ENCODE results near the gene LAMA3. TPM values are rescaled to one million over a fixed set of nuclear protein-coding genes. Genes with fewer than 3 reads are reported as not detected.

Gene LAMA3
- total and polyA plus RNA-seq, 2 experiments from 2014 or later = 3.9 to 4.9 TPM

- H3K9me2 ChIP-seq (ENCODE audit: insufficient read depth) = peaks cover 10% of the 10 kb centered on the region; the same call in 1 of the 2 replicates
- no peak for ATAC-seq
- H3K4me2 ChIP-seq = no peak overlapping the region
- DNase-seq (ENCODE audit: low spot score) = no peak
- no peaks in the 10 kb centered on the region for H3K36me3 ChIP-seq (ENCODE audit: insufficient read depth)
- Mint-ChIP-seq H3K4me1 (no peaks in the 10 kb centered on the region; the same call in 2 of the 3 replicates), H3K36me3 (ENCODE audit: low read depth) (no peaks in the 10 kb centered on the region), H3K4me3 (no peak overlapping the region), H3K27me3 (ENCODE audit: insufficient read depth, low read depth, poor library complexity) (peaks cover 4% of the 10 kb centered on the region), H3K27ac (no peak overlapping the region), H3K9me3 (no peaks in the 10 kb centered on the region)
- no peaks in the 10 kb centered on the region for H3K27me3 ChIP-seq (ENCODE audit: insufficient read depth)
- H2AFZ ChIP-seq = no peak overlapping the region
- no peak overlapping the region for H3K4me3 ChIP-seq
- H3K27ac ChIP-seq (ENCODE audit: low read depth) = no peak overlapping the region
- no peaks in the 10 kb centered on the region for H3K79me2 ChIP-seq (replicated peaks; ENCODE audit: insufficient read depth)
- no peaks in the 10 kb centered on the region for H4K20me1 ChIP-seq (replicated peaks; ENCODE audit: insufficient read depth)
- 0 out of 2 replicates have a peak, but pooled peaks cover 3% of the 10 kb centered on the region for H3F3A ChIP-seq (replicated peaks; ENCODE audit: low read depth)
- TF ChIP-seq, protein P1, sequence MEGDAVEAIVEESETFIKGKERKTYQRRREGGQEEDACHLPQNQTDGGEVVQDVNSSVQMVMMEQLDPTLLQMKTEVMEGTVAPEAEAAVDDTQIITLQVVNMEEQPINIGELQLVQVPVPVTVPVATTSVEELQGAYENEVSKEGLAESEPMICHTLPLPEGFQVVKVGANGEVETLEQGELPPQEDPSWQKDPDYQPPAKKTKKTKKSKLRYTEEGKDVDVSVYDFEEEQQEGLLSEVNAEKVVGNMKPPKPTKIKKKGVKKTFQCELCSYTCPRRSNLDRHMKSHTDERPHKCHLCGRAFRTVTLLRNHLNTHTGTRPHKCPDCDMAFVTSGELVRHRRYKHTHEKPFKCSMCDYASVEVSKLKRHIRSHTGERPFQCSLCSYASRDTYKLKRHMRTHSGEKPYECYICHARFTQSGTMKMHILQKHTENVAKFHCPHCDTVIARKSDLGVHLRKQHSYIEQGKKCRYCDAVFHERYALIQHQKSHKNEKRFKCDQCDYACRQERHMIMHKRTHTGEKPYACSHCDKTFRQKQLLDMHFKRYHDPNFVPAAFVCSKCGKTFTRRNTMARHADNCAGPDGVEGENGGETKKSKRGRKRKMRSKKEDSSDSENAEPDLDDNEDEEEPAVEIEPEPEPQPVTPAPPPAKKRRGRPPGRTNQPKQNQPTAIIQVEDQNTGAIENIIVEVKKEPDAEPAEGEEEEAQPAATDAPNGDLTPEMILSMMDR (conservative IDR thresholded peaks at IDR 0.05; ENCODE audit: low read depth in 2 of 2) = no peak
- TF ChIP-seq ZNF114 (CRISPR knock-in tag; IDR thresholded peaks at IDR 0.05) (no peak), ZNF331 (CRISPR knock-in tag; IDR thresholded peaks at IDR 0.05; ENCODE audit: low read depth) (no peak), EZH2 (IDR thresholded peaks at IDR 0.05; ENCODE audit: low read depth, unreplicated experiment) (no peak), NANOG (IDR thresholded peaks at IDR 0.05; ENCODE audit: borderline replicate concordance) (no peak), STAT1 (IDR thresholded peaks at IDR 0.05; ENCODE audit: unreplicated experiment) (no peak), EZH2phosphoT487 (IDR thresholded peaks at IDR 0.05; ENCODE audit: unreplicated experiment) (no peak), POLR2AphosphoS5 (IDR thresholded peaks at IDR 0.05; ENCODE audit: low read depth) (no peak), CREB1 (CRISPR knock-in tag; IDR thresholded peaks at IDR 0.05; ENCODE audit: low read depth) (no peak)
- TF ChIP-seq, protein P2, sequence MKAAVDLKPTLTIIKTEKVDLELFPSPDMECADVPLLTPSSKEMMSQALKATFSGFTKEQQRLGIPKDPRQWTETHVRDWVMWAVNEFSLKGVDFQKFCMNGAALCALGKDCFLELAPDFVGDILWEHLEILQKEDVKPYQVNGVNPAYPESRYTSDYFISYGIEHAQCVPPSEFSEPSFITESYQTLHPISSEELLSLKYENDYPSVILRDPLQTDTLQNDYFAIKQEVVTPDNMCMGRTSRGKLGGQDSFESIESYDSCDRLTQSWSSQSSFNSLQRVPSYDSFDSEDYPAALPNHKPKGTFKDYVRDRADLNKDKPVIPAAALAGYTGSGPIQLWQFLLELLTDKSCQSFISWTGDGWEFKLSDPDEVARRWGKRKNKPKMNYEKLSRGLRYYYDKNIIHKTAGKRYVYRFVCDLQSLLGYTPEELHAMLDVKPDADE (IDR thresholded peaks at IDR 0.05) = no peak
- TF ChIP-seq, protein P3, sequence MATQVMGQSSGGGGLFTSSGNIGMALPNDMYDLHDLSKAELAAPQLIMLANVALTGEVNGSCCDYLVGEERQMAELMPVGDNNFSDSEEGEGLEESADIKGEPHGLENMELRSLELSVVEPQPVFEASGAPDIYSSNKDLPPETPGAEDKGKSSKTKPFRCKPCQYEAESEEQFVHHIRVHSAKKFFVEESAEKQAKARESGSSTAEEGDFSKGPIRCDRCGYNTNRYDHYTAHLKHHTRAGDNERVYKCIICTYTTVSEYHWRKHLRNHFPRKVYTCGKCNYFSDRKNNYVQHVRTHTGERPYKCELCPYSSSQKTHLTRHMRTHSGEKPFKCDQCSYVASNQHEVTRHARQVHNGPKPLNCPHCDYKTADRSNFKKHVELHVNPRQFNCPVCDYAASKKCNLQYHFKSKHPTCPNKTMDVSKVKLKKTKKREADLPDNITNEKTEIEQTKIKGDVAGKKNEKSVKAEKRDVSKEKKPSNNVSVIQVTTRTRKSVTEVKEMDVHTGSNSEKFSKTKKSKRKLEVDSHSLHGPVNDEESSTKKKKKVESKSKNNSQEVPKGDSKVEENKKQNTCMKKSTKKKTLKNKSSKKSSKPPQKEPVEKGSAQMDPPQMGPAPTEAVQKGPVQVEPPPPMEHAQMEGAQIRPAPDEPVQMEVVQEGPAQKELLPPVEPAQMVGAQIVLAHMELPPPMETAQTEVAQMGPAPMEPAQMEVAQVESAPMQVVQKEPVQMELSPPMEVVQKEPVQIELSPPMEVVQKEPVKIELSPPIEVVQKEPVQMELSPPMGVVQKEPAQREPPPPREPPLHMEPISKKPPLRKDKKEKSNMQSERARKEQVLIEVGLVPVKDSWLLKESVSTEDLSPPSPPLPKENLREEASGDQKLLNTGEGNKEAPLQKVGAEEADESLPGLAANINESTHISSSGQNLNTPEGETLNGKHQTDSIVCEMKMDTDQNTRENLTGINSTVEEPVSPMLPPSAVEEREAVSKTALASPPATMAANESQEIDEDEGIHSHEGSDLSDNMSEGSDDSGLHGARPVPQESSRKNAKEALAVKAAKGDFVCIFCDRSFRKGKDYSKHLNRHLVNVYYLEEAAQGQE (IDR thresholded peaks at IDR 0.05; ENCODE audit: unreplicated experiment) = no peak
- H3K4me1 ChIP-seq (ENCODE audit: insufficient read depth) = no peaks in the 10 kb centered on the region
These were observed 247.2 kb downstream of the LAMA3 start for GRCh38 chr18:23936381-23936958.
